ENCODE data around the gene MYDGF. TPM values are rescaled to one million over a fixed set of nuclear protein-coding genes. Genes with fewer than 3 reads are reported as not detected.
A peak's percentile ranks its signal among the peaks of the same experiment; 100 is the strongest.

Gene MYDGF
- total and polyA plus RNA-seq, 8 donors: 70.0 to 156 (median 82.7) TPM

DNA sequence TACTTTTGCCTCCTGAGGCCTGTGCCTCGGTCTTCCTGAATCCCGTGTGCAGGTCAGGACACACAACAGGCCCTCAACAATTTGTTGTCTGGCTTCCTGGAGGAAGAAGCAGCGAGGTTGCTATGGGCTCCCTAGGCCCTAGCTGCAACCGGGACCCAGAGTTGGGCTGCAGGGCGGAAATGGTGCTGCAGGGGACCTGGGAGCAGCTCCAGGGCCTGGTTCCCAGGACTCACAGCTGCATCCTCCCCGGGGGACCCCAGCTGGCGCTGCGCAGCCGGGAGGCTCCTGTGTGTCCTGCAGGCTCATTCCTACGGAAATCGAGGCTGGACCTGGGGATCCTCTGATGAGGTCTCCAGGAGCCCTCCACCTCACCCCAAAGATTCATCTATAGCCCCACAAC, 31.8 kb downstream of the MYDGF start:
- Histone ChIP-seq H3K4me1 (peaks cover 0 to 74% of the 10 kb centered on the region in 2 donors), H3K36me3 (no peaks in the 10 kb centered on the region), H3K27ac (peak overlapping the region; percentile 65 to 88), H3K27me3 (peaks cover 0 to 12% of the 10 kb centered on the region in 2 donors), H3K4me3 (peak overlapping the region in 1 of 2 donors; percentile 56), H3K9me3 (no peaks in the 10 kb centered on the region)
- TF ChIP-seq, protein P1, sequence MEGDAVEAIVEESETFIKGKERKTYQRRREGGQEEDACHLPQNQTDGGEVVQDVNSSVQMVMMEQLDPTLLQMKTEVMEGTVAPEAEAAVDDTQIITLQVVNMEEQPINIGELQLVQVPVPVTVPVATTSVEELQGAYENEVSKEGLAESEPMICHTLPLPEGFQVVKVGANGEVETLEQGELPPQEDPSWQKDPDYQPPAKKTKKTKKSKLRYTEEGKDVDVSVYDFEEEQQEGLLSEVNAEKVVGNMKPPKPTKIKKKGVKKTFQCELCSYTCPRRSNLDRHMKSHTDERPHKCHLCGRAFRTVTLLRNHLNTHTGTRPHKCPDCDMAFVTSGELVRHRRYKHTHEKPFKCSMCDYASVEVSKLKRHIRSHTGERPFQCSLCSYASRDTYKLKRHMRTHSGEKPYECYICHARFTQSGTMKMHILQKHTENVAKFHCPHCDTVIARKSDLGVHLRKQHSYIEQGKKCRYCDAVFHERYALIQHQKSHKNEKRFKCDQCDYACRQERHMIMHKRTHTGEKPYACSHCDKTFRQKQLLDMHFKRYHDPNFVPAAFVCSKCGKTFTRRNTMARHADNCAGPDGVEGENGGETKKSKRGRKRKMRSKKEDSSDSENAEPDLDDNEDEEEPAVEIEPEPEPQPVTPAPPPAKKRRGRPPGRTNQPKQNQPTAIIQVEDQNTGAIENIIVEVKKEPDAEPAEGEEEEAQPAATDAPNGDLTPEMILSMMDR (IDR thresholded peaks at IDR 0.05): no peak
- ATAC-seq (no peak), DNase-seq (no peak)
- intact Hi-C loops (cut with DNase I): loop anchor here in 1 of 2 donors (5.0 kb wide), 2 partner anchors 66 to 81 kb away; partner anchors contain the start of gene SEMA6B

DNA sequence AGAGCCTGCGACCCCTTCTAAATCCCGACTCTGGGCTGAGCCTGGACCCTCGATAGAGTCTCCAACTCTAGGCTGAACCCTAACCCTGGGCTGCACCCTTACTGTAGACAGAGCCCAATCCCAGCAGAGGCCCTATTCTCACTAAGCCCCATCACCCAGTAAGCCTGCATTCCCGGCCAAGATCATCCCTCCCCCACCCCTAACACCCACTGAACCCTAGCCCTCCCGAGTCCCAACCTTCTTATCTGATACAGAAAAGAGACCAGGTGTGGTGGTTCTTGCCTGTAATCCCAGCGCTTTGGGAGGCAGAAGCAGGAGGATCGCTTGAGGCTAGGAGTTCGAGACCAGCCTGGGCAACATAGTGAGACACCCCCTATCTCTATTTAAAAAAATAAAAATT, 33.4 kb downstream of the MYDGF start:
- peaks cover 0 to 75% of the 10 kb centered on the region in 2 donors for H3K4me1 ChIP-seq
- H3K36me3 ChIP-seq: no peaks in the 10 kb centered on the region
- intact Hi-C loops (cut with DNase I): loop anchor here in 1 of 2 donors (5.0 kb wide), 2 partner anchors 64 to 79 kb away; partner anchors contain the start of gene SEMA6B
- no peaks in the 10 kb centered on the region for H3K9me3 ChIP-seq
- ATAC-seq (no peak), DNase-seq (no peak)
- H3K27me3 ChIP-seq: peaks cover 0 to 12% of the 10 kb centered on the region in 2 donors
- TF ChIP-seq, protein P1 (IDR thresholded peaks at IDR 0.05): no peak
- H3K27ac ChIP-seq: no peak overlapping the region
- H3K4me3 ChIP-seq: no peak overlapping the region

DNA sequence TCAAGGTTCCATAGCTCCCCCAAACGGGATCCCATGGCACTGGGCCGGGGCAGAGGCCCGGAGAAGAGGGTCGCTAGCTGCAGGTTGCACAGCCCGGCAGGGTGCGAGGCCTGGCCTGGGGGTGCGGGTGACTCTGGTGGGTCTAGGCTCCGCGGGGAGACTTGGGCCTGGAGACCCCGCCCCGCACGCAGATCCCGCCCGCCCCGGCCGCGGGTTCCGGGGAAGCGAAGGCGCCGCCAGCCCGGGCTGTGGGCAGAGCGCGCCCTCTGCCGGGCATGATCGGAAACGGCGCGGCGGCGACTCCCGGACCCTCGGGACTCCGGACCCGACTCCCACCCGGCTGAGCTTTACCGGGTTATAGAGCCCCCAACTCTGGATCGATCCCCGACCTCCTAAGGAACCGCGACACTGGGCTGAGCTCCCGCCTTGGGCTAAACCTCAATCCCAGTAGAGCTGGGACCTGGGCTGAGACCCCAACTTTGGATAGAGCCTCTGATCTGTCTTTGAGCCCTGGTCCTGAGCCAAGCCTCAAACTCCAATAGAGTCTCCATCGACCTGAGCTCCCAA, 33.9 kb downstream of the MYDGF start:
- Histone ChIP-seq H3K4me3 (peak overlapping the region; percentile 24 to 34), H3K27me3 (peaks cover 0 to 12% of the 10 kb centered on the region in 2 donors), H3K9me3 (no peaks in the 10 kb centered on the region), H3K27ac (no peak overlapping the region), H3K4me1 (peaks cover 0 to 75% of the 10 kb centered on the region in 2 donors), H3K36me3 (no peaks in the 10 kb centered on the region)
- TF ChIP-seq, protein P1 (IDR thresholded peaks at IDR 0.05): peak; percentile 95 to 97
- ATAC-seq (peak; percentile 53), DNase-seq (peak; percentile 65 to 95 (median 72))
- intact Hi-C loops (cut with DNase I): loop anchor here in 1 of 2 donors (5.0 kb wide), 2 partner anchors 64 to 79 kb away; partner anchors contain the start of gene SEMA6B

DNA sequence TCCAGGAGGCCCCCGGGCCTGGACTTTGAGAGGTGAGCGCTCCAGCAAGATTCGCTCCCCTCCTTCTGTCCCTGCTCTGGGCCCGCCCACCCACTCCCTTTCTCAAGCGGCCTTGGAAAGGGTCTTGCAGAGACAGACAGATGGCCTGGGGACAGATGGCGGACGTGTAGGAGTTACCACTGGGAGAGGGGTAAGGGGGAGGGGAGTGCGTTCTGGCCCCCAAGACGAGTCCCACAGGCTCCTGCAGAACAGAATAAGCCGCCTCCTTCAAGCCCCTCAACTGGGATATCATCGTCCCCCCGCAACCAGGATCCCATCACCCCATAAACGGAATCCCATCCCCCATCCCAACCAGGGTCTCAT, 34.4 kb downstream of the MYDGF start:
- Histone ChIP-seq H3K4me1 (peaks cover 0 to 70% of the 10 kb centered on the region in 2 donors), H3K36me3 (no peaks in the 10 kb centered on the region), H3K27me3 (peaks cover 0 to 12% of the 10 kb centered on the region in 2 donors), H3K4me3 (peak overlapping the region; percentile 24 to 34), H3K9me3 (no peaks in the 10 kb centered on the region), H3K27ac (no peak overlapping the region)
- DNase-seq (no peak), ATAC-seq (no peak)
- TF ChIP-seq, protein P1 (IDR thresholded peaks at IDR 0.05): no peak
- intact Hi-C loops (cut with DNase I): loop anchor here in 1 of 2 donors (5.0 kb wide), 2 partner anchors 63 to 78 kb away; partner anchors contain the start of gene SEMA6B

DNA sequence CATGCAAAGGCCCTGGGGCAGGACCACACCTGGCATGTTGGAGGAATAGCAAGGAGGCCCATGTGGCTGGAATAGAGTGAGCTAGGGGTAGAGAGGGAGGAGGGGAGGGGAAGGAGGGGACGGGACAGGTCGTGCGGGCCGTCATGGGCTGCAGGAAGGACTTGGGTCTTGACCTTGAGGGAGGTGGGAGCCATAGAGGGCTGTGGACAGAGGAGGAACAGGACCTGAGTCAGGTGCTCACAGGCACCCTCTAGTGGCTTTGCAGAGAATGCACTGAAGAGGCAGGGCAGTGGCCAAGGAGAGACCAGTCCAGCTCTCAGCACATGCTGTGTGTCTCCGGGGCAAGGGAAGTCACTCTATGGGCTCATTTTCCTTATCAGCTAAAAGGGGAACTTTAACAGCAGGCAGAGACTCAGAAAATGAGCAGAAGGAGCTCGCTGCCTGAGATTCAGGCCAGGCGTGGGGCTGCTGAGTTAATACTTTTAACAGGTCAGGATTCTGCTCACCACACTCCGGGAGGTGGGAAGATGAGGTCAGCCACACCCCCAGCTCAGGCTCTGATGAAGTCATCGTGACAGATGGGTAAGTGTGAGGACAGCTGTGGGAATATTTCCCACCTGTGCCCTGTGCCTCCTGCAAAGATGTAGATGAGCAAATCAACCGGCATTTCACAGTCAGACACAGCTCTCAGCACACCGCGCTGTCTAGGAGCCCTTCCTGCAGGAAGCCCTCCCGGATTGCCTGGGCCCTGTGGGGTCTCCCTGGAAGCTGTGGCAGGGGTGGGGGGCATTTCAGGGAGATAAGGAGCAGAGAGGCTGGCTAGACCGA, 36.8 kb downstream of the MYDGF start:
- no peaks in the 10 kb centered on the region for H3K9me3 ChIP-seq
- peak in 1 of 4 donors; percentile 81 for DNase-seq
- intact Hi-C loops (cut with DNase I): no loop called here
- peak overlapping the region in 1 of 2 donors; percentile 45 for H3K27ac ChIP-seq
- no peaks in the 10 kb centered on the region for H3K36me3 ChIP-seq
- no peak overlapping the region for H3K4me3 ChIP-seq
- ATAC-seq: peak; percentile 84
- peaks cover 0 to 12% of the 10 kb centered on the region in 2 donors for H3K27me3 ChIP-seq
- TF ChIP-seq, protein P1 (IDR thresholded peaks at IDR 0.05): peak; percentile 63 to 89
- H3K4me1 ChIP-seq: peaks cover 0 to 50% of the 10 kb centered on the region in 2 donors

Measured in left lung (tissue), 10 donors.